Measurements from ENCODE around the gene OR2H2.
A peak's percentile ranks its signal among the peaks of the same experiment; 100 is the strongest.

OR2H2 gene

GRCh38 chr6:29602564-29603361 is 17.8 kb downstream of the OR2H2 start:
- H3K4me1 ChIP-seq (ENCODE audit: control insufficient read depth, insufficient read depth, low read length): no peaks in the 10 kb centered on the region
- H3K27ac ChIP-seq (ENCODE audit: extremely low read depth, low read depth, low read length): no peak overlapping the region
- no peak overlapping the region for H3K4me3 ChIP-seq (ENCODE audit: low read depth, low read length)
- TF ChIP-seq ZNF654 (tag by site-specific recombination; IDR thresholded peaks at IDR 0.05; ENCODE audit: low read depth) (0 out of 2 replicates have a peak, but pooled peaks have one; percentile 6), ZNF18 (tag by site-specific recombination; IDR thresholded peaks at IDR 0.05) (no peak), ZNF394 (tag by site-specific recombination; IDR thresholded peaks at IDR 0.05; ENCODE audit: borderline replicate concordance) (no peak), BCL11B (tag by site-specific recombination; IDR thresholded peaks at IDR 0.05; ENCODE audit: low read depth) (no peak), ZNF76 (tag by site-specific recombination; IDR thresholded peaks at IDR 0.05; ENCODE audit: borderline replicate concordance, low read depth) (no peak), TRIM28 (IDR thresholded peaks at IDR 0.05; ENCODE audit: borderline replicate concordance, low read length) (no peak), PRDM1 (tag by site-specific recombination; IDR thresholded peaks at IDR 0.05) (peak; percentile 45; the same call in 1 of the 2 replicates), ZNF704 (tag by site-specific recombination; IDR thresholded peaks at IDR 0.05) (no peak), CTCF (tag by site-specific recombination; IDR thresholded peaks at IDR 0.05) (peak; percentile 72), ZNF785 (tag by site-specific recombination; IDR thresholded peaks at IDR 0.05) (no peak)
- peaks cover 32 to 82% of the 10 kb centered on the region in 2 experiments; a peak in 2 of 3 replicates for H3K36me3 ChIP-seq (ENCODE audit: control insufficient read depth in 2 of 2, insufficient read depth in 1 of 2, low read length in 2 of 2)
- ChIA-PET POLR2A (interaction anchor here (1.4 kb wide), 1 partner anchor 23 kb away, joined by 3 read pairs; no protein-coding TSS in a partner anchor), CTCF (interaction anchor here (0.6 to 2.0 kb wide), 7 partner anchors 13 to 1579 kb away, joined by 3 to 9 read pairs (median 4); partner anchors contain the start of gene OR12D1)
- no peaks in the 10 kb centered on the region for H3K9me3 ChIP-seq (ENCODE audit: control insufficient read depth, insufficient read depth, low read depth, low read length)

- Histone ChIP-seq H3K4me1 (ENCODE audit: control insufficient read depth, insufficient read depth, low read length) (no peaks in the 10 kb centered on the region), H3K9me3 (ENCODE audit: control insufficient read depth, insufficient read depth, low read depth, low read length) (no peaks in the 10 kb centered on the region), H3K36me3 (ENCODE audit: control insufficient read depth in 2 of 2, insufficient read depth in 1 of 2, low read length in 2 of 2) (peaks cover 38 to 89% of the 10 kb centered on the region in 2 experiments; a peak in 2 of 3 replicates), H3K4me3 (ENCODE audit: low read depth, low read length) (no peak overlapping the region), H3K27ac (ENCODE audit: extremely low read depth, low read depth, low read length) (no peak overlapping the region)
- CTCF ChIA-PET: interaction anchor here (0.6 to 2.0 kb wide), 6 partner anchors 14 to 1578 kb away, joined by 3 to 9 read pairs (median 4); partner anchors contain the start of gene OR12D1
- TF ChIP-seq PRDM6 (tag by site-specific recombination; IDR thresholded peaks at IDR 0.05) (no peak), ZNF248 (tag by site-specific recombination; IDR thresholded peaks at IDR 0.05) (no peak), ZNF366 (tag by site-specific recombination; conservative IDR thresholded peaks at IDR 0.05) (0 out of 2 replicates have a peak, but pooled peaks have one; percentile 14)
- POLR2A ChIA-PET: interaction anchor here (1.4 kb wide), 1 partner anchor 22 kb away, joined by 3 read pairs; no protein-coding TSS in a partner anchor
Measured at GRCh38 chr6:29603456-29603855, 18.5 kb downstream of the OR2H2 start.
